H1 (cell line): ENCODE data around the gene AK8. TPM values are rescaled to one million over a fixed set of nuclear protein-coding genes. Genes with fewer than 3 reads are reported as not detected.

Experiments
- ASH2L ChIP-seq: fragments of 200-600, 300-600 bp; sonication (generic); IDR thresholded peaks from one replicate; pipeline ENCODE4 v1.7.1; 2017; ENCODE audit warnings: low read length
- BCL11A ChIP-seq, 2 experiments: IDR thresholded peaks; one replicate each; pipeline ENCODE4 v1.6.1; 2011; ENCODE audit warnings: low read depth in 2 of 2, low read length in 2 of 2, mild to moderate bottlenecking in 2 of 2
- MAFK ChIP-seq: IDR thresholded peaks from 2 replicates; pipeline ENCODE4 v1.6.1; 2012; ENCODE audit warnings: low read depth, mild to moderate bottlenecking, improper control_type of control experiment, low read length
- RXRA ChIP-seq: IDR thresholded peaks from 2 replicates; pipeline ENCODE4 v1.6.1; 2011; ENCODE audit warnings: low read depth, mild to moderate bottlenecking, low read length, moderate library complexity; ENCODE audit not compliant: insufficient read depth
- polyA plus RNA-seq, 7 experiments: library from polyadenylated mRNA; depleted of rRNA in 3 of 7; stranded (reverse) in 5 of 7; unstranded in 2 of 7; fragments of >200 nt in 5 of 7; fragments of 200-250 nt in 2 of 7; gene quantifications; 1 replicate in 5 of 7; 2 replicates in 1 of 7; 4 replicates in 1 of 7; pipeline versions ENCODE4 v1.2.1 to v1.2.3, GENCODE V29; 2011 to 2013; ENCODE audit warnings: missing spikeins in 2 of 7, mixed read lengths in 2 of 7
- total RNA-seq: library from RNA; stranded (reverse); fragmentation: NEBNext Ultra II Directional; extraction: Animal tissue kit (Norgen Biotek cat#: 25700); gene quantifications from 2 replicates; pipeline ENCODE4 v1.2.1, GENCODE V29; 2021

Gene AK8
- total and polyA plus RNA-seq, 2 of the 8 experiments (the other 6 are each of a cell fraction or from before 2014, with no cell fraction given), result 0.35 to 0.48 TPM

DNA sequence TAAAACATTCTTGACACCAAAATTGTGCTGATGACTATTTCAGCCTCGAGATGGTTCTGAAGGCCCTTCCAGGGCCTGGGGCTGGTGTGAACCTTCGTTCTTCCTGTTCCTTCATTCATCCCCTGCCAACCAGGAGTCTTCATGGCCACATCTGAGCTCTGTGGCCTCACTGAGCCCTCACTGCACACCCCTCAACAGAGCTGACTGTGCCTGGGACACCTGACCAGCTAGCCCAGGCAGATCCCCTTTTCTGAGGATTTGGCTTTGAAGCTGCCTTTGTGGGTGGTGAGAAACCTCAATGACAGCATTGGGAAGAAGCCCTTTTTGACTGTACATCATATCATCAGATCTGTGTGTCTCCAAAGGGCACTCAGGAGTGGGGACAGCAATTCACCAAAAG is 13.8 kb downstream of the AK8 start (continued):
- TF ChIP-seq MAFK (no peak), ASH2L (no peak), RXRA (no peak), BCL11A (IDR thresholded peaks at IDR 0.05; ENCODE audit: low read depth in 2 of 2, low read length in 2 of 2) (no peak)
